Measurements from ENCODE around the gene LRRC1.

LRRC1 gene

GRCh38 chr6:53794720-53795339, at the start of gene LRRC1:
Gene LRRC1 (plus strand): TSS chr6:53795005. CDS start chr6:53795257, 252 bp downstream.
- Histone ChIP-seq H3K27me3 (peaks cover 37% of the 10 kb centered on the region), H3K36me3 (no peaks in the 10 kb centered on the region), H3K27ac (no peak within 1 kb of the TSS), H3K4me1 (ENCODE audit: control insufficient read depth in 1 of 2, insufficient read depth in 1 of 2, low read depth in 1 of 2, low read length in 1 of 2) (peaks cover 28 to 29% of the 10 kb centered on the region in 2 experiments), H3K4me3 (ENCODE audit: low read depth in 1 of 2, low read length in 1 of 2) (peak within 1 kb of the TSS; percentile 69 to 76), H3K9me3 (no peaks in the 10 kb centered on the region)
- TF ChIP-seq CTCF (IDR thresholded peaks at IDR 0.05): no peak

GRCh38 chr6:53746442-53747103, 48.2 kb upstream of the LRRC1 start:
- H3K9me3 ChIP-seq: no peaks in the 10 kb centered on the region
- no peak overlapping the region for H3K27ac ChIP-seq
- H3K27me3 ChIP-seq: no peaks in the 10 kb centered on the region
- no peaks in the 10 kb centered on the region for H3K36me3 ChIP-seq
- H3K4me1 ChIP-seq (ENCODE audit: control insufficient read depth in 1 of 2, insufficient read depth in 1 of 2, low read depth in 1 of 2, low read length in 1 of 2): peaks cover 5 to 6% of the 10 kb centered on the region in 2 experiments
- no peak for TF ChIP-seq CTCF (IDR thresholded peaks at IDR 0.05)
- no peak overlapping the region for H3K4me3 ChIP-seq (ENCODE audit: low read depth in 1 of 2, low read length in 1 of 2)

GRCh38 chr6:53750052-53750650, 44.7 kb upstream of the LRRC1 start:
- Histone ChIP-seq H3K27ac (no peak overlapping the region), H3K4me3 (ENCODE audit: low read depth in 1 of 2, low read length in 1 of 2) (no peak overlapping the region), H3K4me1 (ENCODE audit: control insufficient read depth in 1 of 2, insufficient read depth in 1 of 2, low read depth in 1 of 2, low read length in 1 of 2) (no peaks in the 10 kb centered on the region), H3K36me3 (no peaks in the 10 kb centered on the region), H3K27me3 (no peaks in the 10 kb centered on the region), H3K9me3 (no peaks in the 10 kb centered on the region)
- TF ChIP-seq CTCF (IDR thresholded peaks at IDR 0.05): no peak

- Histone ChIP-seq H3K9me3 (no peaks in the 10 kb centered on the region), H3K27me3 (no peaks in the 10 kb centered on the region), H3K27ac (no peak overlapping the region), H3K4me3 (ENCODE audit: low read depth in 1 of 2, low read length in 1 of 2) (no peak overlapping the region), H3K36me3 (no peaks in the 10 kb centered on the region), H3K4me1 (ENCODE audit: control insufficient read depth in 1 of 2, insufficient read depth in 1 of 2, low read depth in 1 of 2, low read length in 1 of 2) (no peaks in the 10 kb centered on the region)
- no peak for TF ChIP-seq CTCF (IDR thresholded peaks at IDR 0.05)
These were observed 43.4 kb upstream of the LRRC1 start for GRCh38 chr6:53751417-53751816.

GRCh38 chr6:53752440-53752839, 42.4 kb upstream of the LRRC1 start:
- H3K27ac ChIP-seq: no peak overlapping the region
- H3K4me1 ChIP-seq (ENCODE audit: control insufficient read depth in 1 of 2, insufficient read depth in 1 of 2, low read depth in 1 of 2, low read length in 1 of 2): no peaks in the 10 kb centered on the region
- no peaks in the 10 kb centered on the region for H3K36me3 ChIP-seq
- H3K9me3 ChIP-seq: no peaks in the 10 kb centered on the region
- no peak overlapping the region for H3K4me3 ChIP-seq (ENCODE audit: low read depth in 1 of 2, low read length in 1 of 2)
- H3K27me3 ChIP-seq: no peaks in the 10 kb centered on the region
- no peak for TF ChIP-seq CTCF (IDR thresholded peaks at IDR 0.05)

All from neutrophil (primary cell).